Erythroblast (primary cell): ENCODE results near the gene DOCK3.

ENCODE experiments used
- DNase-seq, 2 experiments: peaks; one replicate each; lab custom pipeline; 2025; lab: John Stamatoyannopoulos, UW
- GATA1 ChIP-seq: IDR thresholded peaks from 2 replicates; pipeline ENCODE4 v1.6.1; 2011; ENCODE audit warnings: low read depth, mild to moderate bottlenecking, control low read depth, low read length, moderate library complexity
- POLR2A ChIP-seq: IDR thresholded peaks from 2 replicates; pipeline ENCODE4 v1.6.1; 2011; ENCODE audit warnings: mild to moderate bottlenecking, low read length

DOCK3 gene

GRCh38 chr3:51408021-51408420 is 733.3 kb downstream of the DOCK3 start:
- DNase-seq, result no peak
- TF ChIP-seq POLR2A (no peak), GATA1 (no peak)

DNA sequence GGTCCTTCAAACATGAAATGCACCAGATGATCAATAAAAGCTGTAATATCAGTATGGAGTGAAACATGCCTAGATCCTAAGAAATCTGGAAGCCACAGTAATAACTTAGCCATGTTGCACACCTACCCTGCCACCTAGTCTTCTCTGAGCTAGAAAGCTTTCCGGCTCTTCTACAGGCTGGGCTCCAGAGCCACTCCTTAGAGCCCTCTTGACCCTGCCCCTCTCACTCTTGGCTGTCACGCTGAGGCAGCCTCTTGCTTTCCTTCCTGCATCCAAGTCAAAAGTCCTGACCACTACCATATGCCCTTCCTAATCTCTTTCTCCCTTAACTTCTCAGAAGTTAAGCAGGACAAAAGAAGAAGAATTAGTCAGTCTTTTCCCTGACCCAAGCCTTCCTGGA is 734.1 kb downstream of the DOCK3 start:
- TF ChIP-seq GATA1 (no peak), POLR2A (no peak)
- DNase-seq, result no peak

DNA sequence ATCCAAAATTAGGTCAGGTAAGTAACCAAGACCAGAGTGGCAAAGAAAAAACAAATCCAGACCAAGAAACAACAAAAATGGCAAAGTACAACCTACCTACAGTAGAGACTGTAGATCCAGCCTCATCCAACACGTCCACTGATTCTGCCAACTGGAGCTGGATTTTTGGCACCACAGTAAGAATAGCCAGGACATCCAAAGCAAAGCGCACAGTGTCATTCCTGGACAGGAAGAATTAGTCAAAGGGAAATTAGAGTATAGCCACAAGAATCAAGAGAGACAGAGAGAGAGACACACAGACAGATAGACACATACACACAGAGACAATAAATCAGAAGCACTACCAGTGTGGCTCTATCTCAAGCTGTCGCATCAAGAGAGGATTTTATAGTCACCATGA is 747.5 kb downstream of the DOCK3 start:
- DNase-seq, result no peak
- no peak for TF ChIP-seq POLR2A
- TF ChIP-seq GATA1, result no peak

GRCh38 chr3:51426921-51427320 is 752.2 kb downstream of the DOCK3 start:
- no peak for TF ChIP-seq POLR2A
- no peak for TF ChIP-seq GATA1
- DNase-seq, result no peak

DNA sequence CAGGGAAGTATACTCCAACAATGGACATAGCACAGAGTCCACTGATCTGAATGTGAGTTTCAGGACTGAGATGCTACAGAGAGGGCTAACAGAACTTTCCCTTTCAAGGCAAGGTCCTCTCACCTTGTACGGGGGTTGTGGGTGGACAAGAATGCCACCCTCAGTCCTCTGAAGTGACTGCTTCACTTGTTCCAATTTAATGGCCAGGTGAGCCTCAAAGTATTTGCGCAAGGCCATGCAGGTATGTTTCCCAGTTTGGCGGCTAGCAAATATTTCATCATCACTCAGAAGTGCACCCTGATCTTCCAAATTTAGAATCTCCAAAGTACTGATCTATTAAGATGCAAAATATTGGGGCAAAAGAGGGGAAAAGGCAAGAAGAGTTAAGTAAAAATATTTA is 754.4 kb downstream of the DOCK3 start:
- DNase-seq, result no peak
- TF ChIP-seq POLR2A (no peak), GATA1 (no peak)
